ENCODE data around the gene SMAP1. TPM values are rescaled to one million over a fixed set of nuclear protein-coding genes. Genes with fewer than 3 reads are reported as not detected.

Gene SMAP1
- total and polyA plus RNA-seq, 2 donors, result 21.3 to 27.4 TPM

Other genes starting within 250 kb of the SMAP1 start
- 16.3 TPM for gene SDHAF4, start 101.0 kb upstream of the SMAP1 start, total RNA-seq
- 14.9 TPM for gene SDHAF4, start 101.0 kb upstream of the SMAP1 start, polyA plus RNA-seq